HEK293 (cell line): ENCODE data around the gene TCF12.

Source experiments
- CTCF ChIA-PET: fragments of 350-600 bp; formaldehyde crosslinking; extraction: SDS; loops from one replicate; lab custom pipeline; 2021; ENCODE audit warnings: antibody characterized with exemption; lab: Yijun Ruan, JAX
- POLR2A ChIA-PET: fragments of 300-600 bp; formaldehyde crosslinking; extraction: SDS; loops from one replicate; lab custom pipeline; 2020; ENCODE audit warnings: antibody characterized with exemption, inconsistent platforms; lab: Yijun Ruan, JAX
- H3K27ac ChIP-seq: fragments of 200-500 bp; sonication (Bioruptor generic); 2 replicates; pipeline ENCODE4 v1.5.1; 2014; ENCODE audit warnings: low read depth, low read length, control low read depth, inconsistent platforms; ENCODE audit errors: extremely low read depth
- H3K36me3 ChIP-seq, 2 experiments: fragments of 200-500 bp in 1 of 2; sonication (Bioruptor generic) in 1 of 2; 1 replicate in 1 of 2; 2 replicates in 1 of 2; pipeline ENCODE4 v1.5.1; 2014 to 2017; ENCODE audit warnings: inconsistent platforms in 2 of 2, low read length in 2 of 2; ENCODE audit not compliant: control insufficient read depth in 2 of 2, insufficient read depth in 1 of 2
- H3K4me1 ChIP-seq: fragments of 200-500 bp; sonication (Bioruptor generic); 2 replicates; pipeline ENCODE4 v1.5.1; 2014; ENCODE audit warnings: mild to moderate bottlenecking, low read length, inconsistent platforms; ENCODE audit not compliant: control insufficient read depth, insufficient read depth
- H3K4me3 ChIP-seq: 2 replicates; pipeline ENCODE4 v1.5.1; 2011; ENCODE audit warnings: low read depth, mild to moderate bottlenecking, control low read depth, low read length, moderate library complexity
- H3K9me3 ChIP-seq: fragments of 200-500 bp; sonication (Bioruptor generic); 2 replicates; pipeline ENCODE4 v1.5.1; 2014; ENCODE audit warnings: low read depth, low read length, inconsistent platforms; ENCODE audit not compliant: control insufficient read depth, insufficient read depth
- EGR2 ChIP-seq: fragments of 450-650 bp; formaldehyde crosslinking; IDR thresholded peaks from 2 replicates; pipeline ENCODE4 v1.5.1; 2016; ENCODE audit warnings: low read depth, missing biosample characterization, missing genetic modification characterization
- FEZF1 ChIP-seq: fragments of 450-650 bp; formaldehyde crosslinking; IDR thresholded peaks from 2 replicates; pipeline ENCODE4 v1.5.1; 2016; ENCODE audit warnings: missing biosample characterization, missing genetic modification characterization
- GLI4 ChIP-seq: fragments of 450-650 bp; formaldehyde crosslinking; IDR thresholded peaks from 2 replicates; pipeline ENCODE4 v1.5.1; 2016; ENCODE audit warnings: missing biosample characterization, missing genetic modification characterization
- KLF7 ChIP-seq: fragments of 450-650 bp; formaldehyde crosslinking; IDR thresholded peaks from 2 replicates; pipeline ENCODE4 v1.5.1; 2016; ENCODE audit warnings: missing biosample characterization, missing genetic modification characterization, borderline replicate concordance
- KLF9 ChIP-seq: fragments of 450-650 bp; formaldehyde crosslinking; IDR thresholded peaks from 2 replicates; pipeline ENCODE4 v1.5.1; 2016; ENCODE audit warnings: missing biosample characterization, missing genetic modification characterization, low read depth
- MZF1 ChIP-seq: fragments of 450-650 bp; formaldehyde crosslinking; IDR thresholded peaks from 2 replicates; pipeline ENCODE4 v1.5.1; 2017; ENCODE audit warnings: missing biosample characterization, missing genetic modification characterization, borderline replicate concordance
- REPIN1 ChIP-seq: fragments of 450-650 bp; formaldehyde crosslinking; IDR thresholded peaks from 2 replicates; pipeline ENCODE4 v1.5.1; 2017; ENCODE audit warnings: missing biosample characterization, missing genetic modification characterization, low read depth
- SETDB1 ChIP-seq: IDR thresholded peaks from one replicate; pipeline ENCODE4 v1.6.1; 2017; ENCODE audit warnings: mild to moderate bottlenecking, low read length, moderate library complexity, mixed read lengths; ENCODE audit not compliant: insufficient read length
- ZBTB11 ChIP-seq: fragments of 450-650 bp; formaldehyde crosslinking; conservative IDR thresholded peaks from 2 replicates; pipeline ENCODE4 v1.5.1; 2016; ENCODE audit warnings: low read depth, missing biosample characterization, missing genetic modification characterization
- ZFP37 ChIP-seq: fragments of 450-650 bp; formaldehyde crosslinking; IDR thresholded peaks from 2 replicates; pipeline ENCODE4 v1.5.1; 2016; ENCODE audit warnings: missing biosample characterization, missing genetic modification characterization
- ZNF155 ChIP-seq: fragments of 450-650 bp; formaldehyde crosslinking; IDR thresholded peaks from 2 replicates; pipeline ENCODE4 v1.5.1; 2016; ENCODE audit warnings: missing biosample characterization, missing genetic modification characterization
- ZNF16 ChIP-seq: fragments of 450-650 bp; formaldehyde crosslinking; IDR thresholded peaks from 2 replicates; pipeline ENCODE4 v1.5.1; 2016; ENCODE audit warnings: low read depth, missing biosample characterization, missing genetic modification characterization
- ZNF2 ChIP-seq: fragments of 450-650 bp; formaldehyde crosslinking; IDR thresholded peaks from 2 replicates; pipeline ENCODE4 v1.5.1; 2016; ENCODE audit warnings: missing biosample characterization, missing genetic modification characterization
- ZNF266 ChIP-seq: fragments of 450-650 bp; formaldehyde crosslinking; IDR thresholded peaks from 2 replicates; pipeline ENCODE4 v1.5.1; 2016; ENCODE audit warnings: missing biosample characterization, missing genetic modification characterization, low read depth
- ZNF362 ChIP-seq: fragments of 450-650 bp; formaldehyde crosslinking; IDR thresholded peaks from 2 replicates; pipeline ENCODE4 v1.5.1; 2016; ENCODE audit warnings: missing biosample characterization, missing genetic modification characterization
- ZNF366 ChIP-seq: fragments of 450-650 bp; formaldehyde crosslinking; conservative IDR thresholded peaks from 2 replicates; pipeline ENCODE4 v1.5.1; 2016; ENCODE audit warnings: missing biosample characterization, missing genetic modification characterization
- ZNF518A ChIP-seq: fragments of 450-650 bp; formaldehyde crosslinking; conservative IDR thresholded peaks from 2 replicates; pipeline ENCODE4 v1.5.1; 2016; ENCODE audit warnings: low read depth, missing biosample characterization, missing genetic modification characterization
- ZNF670 ChIP-seq: fragments of 450-650 bp; formaldehyde crosslinking; IDR thresholded peaks from 2 replicates; pipeline ENCODE4 v1.5.1; 2016; ENCODE audit warnings: missing biosample characterization, missing genetic modification characterization, low read depth
- ZNF747 ChIP-seq: fragments of 450-650 bp; formaldehyde crosslinking; IDR thresholded peaks from 2 replicates; pipeline ENCODE4 v1.5.1; 2016; ENCODE audit warnings: missing biosample characterization, missing genetic modification characterization
- ZNF777 ChIP-seq: fragments of 450-650 bp; formaldehyde crosslinking; IDR thresholded peaks from 2 replicates; pipeline ENCODE4 v1.5.1; 2017; ENCODE audit warnings: missing biosample characterization, missing genetic modification characterization, borderline replicate concordance
- ZNF843 ChIP-seq: fragments of 450-650 bp; formaldehyde crosslinking; IDR thresholded peaks from 2 replicates; pipeline ENCODE4 v1.5.1; 2016; ENCODE audit warnings: missing biosample characterization, missing genetic modification characterization

TCF12 gene

GRCh38 chr15:57308170-57308545 lies 389.7 kb downstream of the TCF12 start (continued):
- TF ChIP-seq ZFP37 (tag by site-specific recombination) (no peak), REPIN1 (no peak), ZNF366 (tag by site-specific recombination) (no peak), FEZF1 (tag by site-specific recombination) (no peak), ZNF518A (no peak)

- CTCF ChIA-PET, result interaction anchor here (0.7 to 1.3 kb wide), 3 partner anchors 159 to 819 kb away, joined by 3 to 4 read pairs (median 3); no protein-coding TSS in a partner anchor
- H3K4me3 ChIP-seq, result no peak overlapping the region
- no peaks in the 10 kb centered on the region for H3K4me1 ChIP-seq
- no peak overlapping the region for H3K27ac ChIP-seq
- H3K9me3 ChIP-seq, result no peaks in the 10 kb centered on the region
- TF ChIP-seq ZNF2, result no peak
- TF ChIP-seq, all 188 proteins: peak for 0
- no peaks in the 10 kb centered on the region for H3K36me3 ChIP-seq
- POLR2A ChIA-PET, result no interaction called here
Measured at GRCh38 chr15:57309856-57310760, 391.7 kb downstream of the TCF12 start.

GRCh38 chr15:57310876-57311275 lies 392.4 kb downstream of the TCF12 start:
- TF ChIP-seq KLF9 (tag by site-specific recombination) (no peak), ZBTB11 (tag by site-specific recombination) (no peak), KLF7 (no peak)
- Histone ChIP-seq H3K9me3 (no peaks in the 10 kb centered on the region), H3K36me3 (no peaks in the 10 kb centered on the region), H3K4me3 (no peak overlapping the region), H3K4me1 (no peaks in the 10 kb centered on the region), H3K27ac (no peak overlapping the region)
- POLR2A ChIA-PET, result no interaction called here
- CTCF ChIA-PET, result interaction anchor here (0.9 kb wide), 2 partner anchors 217 to 820 kb away, joined by 3 to 4 read pairs; no protein-coding TSS in a partner anchor

GRCh38 chr15:57312006-57312317 lies 393.5 kb downstream of the TCF12 start:
- Histone ChIP-seq H3K4me1 (no peaks in the 10 kb centered on the region), H3K9me3 (no peaks in the 10 kb centered on the region), H3K27ac (no peak overlapping the region), H3K4me3 (no peak overlapping the region), H3K36me3 (no peaks in the 10 kb centered on the region)
- ChIA-PET CTCF (no interaction called here), POLR2A (no interaction called here)
- no peak for TF ChIP-seq ZNF155 (tag by site-specific recombination)
- no peak for TF ChIP-seq ZNF843 (tag by site-specific recombination)
- no peak for TF ChIP-seq ZNF747 (tag by site-specific recombination)
- TF ChIP-seq ZNF16 (tag by site-specific recombination), result no peak
- TF ChIP-seq ZNF777 (tag by site-specific recombination), result no peak
- no peak for TF ChIP-seq GLI4 (tag by site-specific recombination)
- TF ChIP-seq ZNF266 (tag by site-specific recombination), result no peak
- TF ChIP-seq MZF1 (tag by site-specific recombination), result no peak
- no peak for TF ChIP-seq ZNF362 (tag by site-specific recombination)
- TF ChIP-seq ZNF670 (tag by site-specific recombination), result no peak
- TF ChIP-seq SETDB1, result no peak
- no peak for TF ChIP-seq EGR2 (tag by site-specific recombination)
